Endothelial cell of umbilical vein (primary cell): ENCODE measurements around the gene KSR1. TPM values are rescaled to one million over a fixed set of nuclear protein-coding genes. Genes with fewer than 3 reads are reported as not detected.

ENCODE experiments used
- BruUV-seq: library from RNA; stranded (reverse); fragments of 400-500 nt; replicated peaks from 2 replicates; lab custom pipeline; 2021; lab: Mats Ljungman, UMichigan
- CTCF ChIA-PET: fragments of 300-600, 350-600 bp; sonication (Branson Sonifier 250); formaldehyde crosslinking; loops from one replicate; lab custom pipeline; 2021; ENCODE audit warnings: antibody characterized with exemption, inconsistent platforms; lab: Charles Lee
- POLR2A ChIA-PET: fragments of 300-600, 350-600 bp; sonication (Branson Sonifier 250); formaldehyde crosslinking; loops from one replicate; lab custom pipeline; 2021; ENCODE audit warnings: antibody characterized with exemption, inconsistent platforms; lab: Charles Lee
- DNase-seq: peaks from one replicate; pipeline ENCODE4 v3.0.0-alpha.2; 2011; ENCODE audit warnings: low read depth, low spot score
- FAIRE-seq: peaks from 2 replicates; lab custom pipeline; 2011; peaks lifted over from hg19 to GRCh38; lab: Jason Lieb, UNC
- H2AFZ ChIP-seq: 2 replicates; pipeline ENCODE4 v1.6.0; 2012; ENCODE audit warnings: low read depth, low read length, control low read depth, inconsistent platforms
- H3K27ac ChIP-seq: 2 replicates; pipeline ENCODE4 v1.5.1; 2011; ENCODE audit warnings: low read depth, mild to moderate bottlenecking, control low read depth, low read length, moderate library complexity; ENCODE audit not compliant: insufficient read depth
- H3K27me3 ChIP-seq, 2 experiments: 2 replicates each; pipeline versions ENCODE4 v1.6.0 to v1.6.1; 2011; ENCODE audit warnings: low read length in 2 of 2, mixed read lengths in 1 of 2; ENCODE audit not compliant: control insufficient read depth in 2 of 2, insufficient read depth in 2 of 2
- H3K36me3 ChIP-seq, 2 experiments: 2 replicates in 1 of 2; 3 replicates in 1 of 2; pipeline ENCODE4 v1.5.1; 2011; ENCODE audit warnings: low read length in 2 of 2, mild to moderate bottlenecking in 1 of 2, moderate library complexity in 1 of 2; ENCODE audit not compliant: control insufficient read depth in 2 of 2, insufficient read depth in 2 of 2; ENCODE audit errors: extremely low read depth in 1 of 2
- H3K4me1 ChIP-seq: 3 replicates; pipeline ENCODE4 v1.5.1; 2011; ENCODE audit warnings: mild to moderate bottlenecking, low read length; ENCODE audit not compliant: control insufficient read depth, insufficient read depth; ENCODE audit errors: extremely low read depth
- H3K4me2 ChIP-seq: 2 replicates; pipeline ENCODE4 v1.6.1; 2011; ENCODE audit warnings: low read length, control low read depth, mixed read lengths; ENCODE audit not compliant: insufficient read depth
- H3K4me3 ChIP-seq, 3 experiments: fragments of 200-600 bp in 1 of 3; sonication (generic), shearing (Covaris generic) in 1 of 3; replicated peaks in 1 of 3; 2 replicates each; pipeline ENCODE4 v1.5.1; 2011 to 2016; ENCODE audit warnings: control low read depth in 3 of 3, low read length in 3 of 3, mild to moderate bottlenecking in 2 of 3, inconsistent platforms in 1 of 3, low read depth in 1 of 3, moderate library complexity in 1 of 3; ENCODE audit not compliant: insufficient read depth in 1 of 3
- H3K79me2 ChIP-seq: 2 replicates; pipeline ENCODE4 v1.6.0; 2012; ENCODE audit warnings: low read length, inconsistent platforms; ENCODE audit not compliant: control insufficient read depth, insufficient read depth
- H3K9ac ChIP-seq: replicated peaks from 2 replicates; pipeline ENCODE3; 2011; ENCODE audit warnings: low read length, control low read depth; ENCODE audit not compliant: insufficient read depth; ENCODE audit errors: extremely low read depth
- H3K9me1 ChIP-seq: replicated peaks from 3 replicates; pipeline ENCODE4 v1.6.0; 2011; ENCODE audit warnings: mild to moderate bottlenecking, low read length; ENCODE audit not compliant: control insufficient read depth, insufficient read depth; ENCODE audit errors: extremely low read depth
- H3K9me3 ChIP-seq: replicated peaks from 2 replicates; pipeline ENCODE4 v1.5.1; 2012; ENCODE audit warnings: low read length, inconsistent platforms; ENCODE audit not compliant: control insufficient read depth, insufficient read depth
- H4K20me1 ChIP-seq: replicated peaks from 2 replicates; pipeline ENCODE3; 2011; ENCODE audit warnings: mild to moderate bottlenecking, low read length; ENCODE audit not compliant: control insufficient read depth, insufficient read depth; ENCODE audit errors: extremely low read depth
- EZH2 ChIP-seq: IDR thresholded peaks from 2 replicates; pipeline ENCODE4 v1.6.1; 2012; ENCODE audit warnings: borderline replicate concordance, low read depth, mild to moderate bottlenecking, moderate library complexity, low read length, inconsistent platforms; ENCODE audit not compliant: severe bottlenecking
- JUN ChIP-seq: IDR thresholded peaks from 2 replicates; pipeline ENCODE4 v1.6.1; 2011; ENCODE audit warnings: borderline replicate concordance, low read depth; ENCODE audit not compliant: insufficient read length, insufficient read depth
- MYC ChIP-seq: IDR thresholded peaks from one replicate; pipeline ENCODE4 v1.6.1; 2011; ENCODE audit warnings: mild to moderate bottlenecking, low read depth, low read length
- POLR2A ChIP-seq: IDR thresholded peaks from 2 replicates; pipeline ENCODE4 v1.6.1; 2012; ENCODE audit warnings: low read depth, mild to moderate bottlenecking, control low read depth, low read length
- POLR2AphosphoS5 ChIP-seq: IDR thresholded peaks from 2 replicates; pipeline ENCODE4 v1.6.1; 2012; ENCODE audit warnings: low read depth, mild to moderate bottlenecking, control low read depth, low read length, moderate library complexity; ENCODE audit not compliant: insufficient read depth
- dilution Hi-C: fragments of 300-500 bp; cut with MboI; formaldehyde crosslinking; loops from one replicate; pipeline ENCODE4 v1.15.0; 2019; ENCODE audit warnings: low sequenced_read_pairs; ENCODE audit not compliant: extremely low pct_ligation_motif_present
- intact Hi-C: fragments of 100-400 bp; cut with micrococcal nuclease; formaldehyde crosslinking; loops from one replicate; pipeline ENCODE4 v1.10.0; 2022
- polyA plus RNA-seq, 4 experiments: library from polyadenylated mRNA; depleted of rRNA in 3 of 4; stranded (reverse) in 3 of 4; unstranded in 1 of 4; fragments of >200 nt; gene quantifications; 2 replicates each; pipeline versions ENCODE4 v1.2.1 to v1.2.3, GENCODE V29; 2011 to 2012; ENCODE audit warnings: missing spikeins in 1 of 4
- total RNA-seq: library from RNA; stranded (reverse); gene quantifications from 2 replicates; pipeline ENCODE4 v1.2.3, GENCODE V29; 2021
- TF ChIP-seq, protein P1 (sequence below), 2 donors: IDR thresholded peaks; 1 replicate in 1 of 2; 2 replicates in 1 of 2; pipeline ENCODE4 v1.5.1; 2011; ENCODE audit warnings: low read length in 2 of 2, mild to moderate bottlenecking in 2 of 2, moderate library complexity in 2 of 2, control low read depth in 1 of 2, inconsistent platforms in 1 of 2, low read depth in 1 of 2; ENCODE audit not compliant: insufficient read depth in 1 of 2; ENCODE audit errors: extremely low read depth in 1 of 2
- TF ChIP-seq, protein P2 (sequence below): IDR thresholded peaks from 2 replicates; pipeline ENCODE4 v1.6.1; 2011; ENCODE audit not compliant: insufficient read depth, insufficient read length

KSR1 gene
- total and polyA plus RNA-seq, 2 donors (not counting 3 experiments of a cell fraction or from before 2014, with no cell fraction given) = 35.4 to 80.2 TPM

DNA sequence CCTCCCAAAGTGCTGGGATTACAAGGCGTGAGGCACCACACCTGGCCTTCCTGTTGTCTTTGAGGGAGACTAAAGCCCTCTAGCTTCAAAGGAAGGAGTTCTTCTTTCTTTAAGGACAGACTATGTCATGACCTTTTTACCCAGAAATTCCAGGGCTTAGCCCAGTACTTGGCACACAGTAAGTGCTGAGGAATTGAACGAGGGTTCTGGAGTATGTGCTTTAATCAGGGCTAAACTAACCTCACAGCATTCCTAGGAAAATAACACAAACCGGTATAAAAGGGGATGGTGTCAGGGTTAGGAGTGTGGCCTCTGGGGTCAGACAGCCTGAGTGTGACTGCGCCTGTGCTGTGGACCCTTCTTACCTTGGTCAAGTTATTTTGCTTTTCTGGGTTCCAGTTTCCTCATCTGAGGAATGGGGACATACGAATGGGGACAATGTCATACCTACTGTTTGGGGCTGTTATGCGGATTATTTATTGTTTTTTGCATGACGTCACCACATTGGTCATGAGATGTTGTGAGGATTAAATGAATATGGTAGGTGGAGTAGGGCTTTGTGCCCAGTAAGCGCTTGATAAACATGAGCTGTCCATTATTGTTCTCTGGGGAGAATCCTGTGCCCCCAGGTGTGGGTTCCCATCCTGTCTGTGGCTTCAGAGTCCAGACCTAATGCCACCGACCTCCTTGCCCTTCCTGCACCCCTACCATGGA is 21.9 kb downstream of the KSR1 start:
- no peak for TF ChIP-seq POLR2AphosphoS5
- H3K9me3 ChIP-seq = no peaks in the 10 kb centered on the region
- ChIA-PET POLR2A (no interaction called here), CTCF (interaction anchor here (1.3 kb wide), 1 partner anchor 9 kb away, joined by 3 read pairs; no protein-coding TSS in a partner anchor)
- no peaks in the 10 kb centered on the region for H3K27me3 ChIP-seq
- H4K20me1 ChIP-seq = no peaks in the 10 kb centered on the region
- H3K4me3 ChIP-seq = no peak overlapping the region
- H3K4me1 ChIP-seq = peaks cover 15% of the 10 kb centered on the region
- FAIRE-seq = no peak
- no TSS peak for BruUV-seq
- dilution Hi-C loops = no loop called here
- H3K4me2 ChIP-seq = no peak overlapping the region
- intact Hi-C loops = no loop called here
- no peak overlapping the region for H2AFZ ChIP-seq
- H3K9ac ChIP-seq = no peak overlapping the region
- H3K79me2 ChIP-seq = peaks cover 34% of the 10 kb centered on the region
- no peaks in the 10 kb centered on the region for H3K36me3 ChIP-seq
- H3K27ac ChIP-seq = no peak overlapping the region
- no peaks in the 10 kb centered on the region for H3K9me1 ChIP-seq
- no peak for DNase-seq

DNA sequence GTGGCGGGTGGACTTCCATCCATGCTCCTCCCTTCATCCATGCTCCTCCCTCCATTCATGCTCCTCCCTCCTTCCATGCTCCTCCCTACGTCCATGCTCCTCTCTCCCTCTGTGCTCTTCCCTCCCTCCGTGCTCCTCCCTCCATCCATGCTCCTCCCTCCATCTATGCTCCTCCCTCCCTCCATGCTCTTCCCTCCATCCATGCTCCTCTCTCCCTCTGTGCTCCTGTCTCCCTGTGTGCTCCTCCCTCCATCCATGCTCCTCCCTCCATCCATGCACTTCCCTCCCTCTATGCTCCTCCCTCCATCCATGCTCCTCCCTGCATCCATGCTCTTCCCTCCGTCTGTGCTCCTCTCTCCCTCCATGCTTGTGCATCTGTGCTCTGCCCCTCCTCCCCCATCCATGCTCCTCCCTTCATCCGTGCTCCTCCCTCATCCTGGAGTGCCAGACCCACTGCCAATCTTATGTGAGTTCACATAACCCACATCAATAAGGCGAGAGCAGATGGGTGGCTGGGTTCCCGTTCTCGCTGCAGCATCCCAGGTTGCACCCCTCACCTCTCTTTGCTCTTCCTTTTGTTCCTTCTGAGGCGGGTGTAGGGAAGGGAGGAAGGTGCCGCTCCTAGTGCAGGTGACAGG is 22.8 kb downstream of the KSR1 start:
- H3K4me1 ChIP-seq = peaks cover 6% of the 10 kb centered on the region
- no peaks in the 10 kb centered on the region for H3K9me1 ChIP-seq
- H3K9me3 ChIP-seq = no peaks in the 10 kb centered on the region
- dilution Hi-C loops = no loop called here
- no peaks in the 10 kb centered on the region for H4K20me1 ChIP-seq
- H3K4me2 ChIP-seq = no peak overlapping the region
- H3K27ac ChIP-seq = no peak overlapping the region
- H3K36me3 ChIP-seq = no peaks in the 10 kb centered on the region
- no peak overlapping the region for H3K9ac ChIP-seq
- no peak overlapping the region for H3K4me3 ChIP-seq
- H3K27me3 ChIP-seq = no peaks in the 10 kb centered on the region
- ChIA-PET CTCF (no interaction called here), POLR2A (no interaction called here)
- H2AFZ ChIP-seq = no peak overlapping the region
- peaks cover 30% of the 10 kb centered on the region for H3K79me2 ChIP-seq
- BruUV-seq = no TSS peak
- FAIRE-seq = no peak
- intact Hi-C loops = no loop called here
- DNase-seq = no peak
- TF ChIP-seq POLR2AphosphoS5 = no peak
- no peak for TF ChIP-seq POLR2A
- no peak for TF ChIP-seq JUN
- TF ChIP-seq MYC = no peak
- TF ChIP-seq EZH2 = no peak
- TF ChIP-seq, protein P1, sequence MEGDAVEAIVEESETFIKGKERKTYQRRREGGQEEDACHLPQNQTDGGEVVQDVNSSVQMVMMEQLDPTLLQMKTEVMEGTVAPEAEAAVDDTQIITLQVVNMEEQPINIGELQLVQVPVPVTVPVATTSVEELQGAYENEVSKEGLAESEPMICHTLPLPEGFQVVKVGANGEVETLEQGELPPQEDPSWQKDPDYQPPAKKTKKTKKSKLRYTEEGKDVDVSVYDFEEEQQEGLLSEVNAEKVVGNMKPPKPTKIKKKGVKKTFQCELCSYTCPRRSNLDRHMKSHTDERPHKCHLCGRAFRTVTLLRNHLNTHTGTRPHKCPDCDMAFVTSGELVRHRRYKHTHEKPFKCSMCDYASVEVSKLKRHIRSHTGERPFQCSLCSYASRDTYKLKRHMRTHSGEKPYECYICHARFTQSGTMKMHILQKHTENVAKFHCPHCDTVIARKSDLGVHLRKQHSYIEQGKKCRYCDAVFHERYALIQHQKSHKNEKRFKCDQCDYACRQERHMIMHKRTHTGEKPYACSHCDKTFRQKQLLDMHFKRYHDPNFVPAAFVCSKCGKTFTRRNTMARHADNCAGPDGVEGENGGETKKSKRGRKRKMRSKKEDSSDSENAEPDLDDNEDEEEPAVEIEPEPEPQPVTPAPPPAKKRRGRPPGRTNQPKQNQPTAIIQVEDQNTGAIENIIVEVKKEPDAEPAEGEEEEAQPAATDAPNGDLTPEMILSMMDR (IDR thresholded peaks at IDR 0.05; ENCODE audit: extremely low read depth in 1 of 2, insufficient read depth in 1 of 2, low read depth in 1 of 2, low read length in 2 of 2) = no peak
- TF ChIP-seq, protein P2, sequence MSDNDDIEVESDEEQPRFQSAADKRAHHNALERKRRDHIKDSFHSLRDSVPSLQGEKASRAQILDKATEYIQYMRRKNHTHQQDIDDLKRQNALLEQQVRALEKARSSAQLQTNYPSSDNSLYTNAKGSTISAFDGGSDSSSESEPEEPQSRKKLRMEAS = no peak
